OCI-LY7 (cell line): ENCODE measurements around the gene ZNF195.
"Not testable (repeated sequence)": the region's sequence is repeated elsewhere in the genome, so short reads cannot be mapped to it uniquely, and the experiment has no call there.

Source experiments
- CTCF ChIP-seq: fragments of 200-600 bp; sonication (generic); conservative IDR thresholded peaks from 2 replicates; pipeline ENCODE4 v1.5.1; 2014; ENCODE audit warnings: mild to moderate bottlenecking, antibody characterized with exemption, low read length, moderate library complexity, mixed read lengths
- EZH2phosphoT487 ChIP-seq: fragments of 200-600 bp; sonication (generic); IDR thresholded peaks from 2 replicates; pipeline ENCODE4 v1.6.1; 2018; ENCODE audit warnings: low read depth, borderline replicate concordance, mild to moderate bottlenecking, mixed run types, antibody characterized with exemption, low read length, moderate library complexity, mixed read lengths

GRCh38 chr11:3398509-3398908, 19.6 kb upstream of the ZNF195 start:
- TF ChIP-seq CTCF, EZH2phosphoT487: not testable (repeated sequence)
